Neuronal stem cell (in vitro differentiated cells): ENCODE results near the gene COL9A2.
"Not testable (repeated sequence)": the region's sequence is repeated elsewhere in the genome, so short reads cannot be mapped to it uniquely, and the experiment has no call there.

ENCODE experiments used
- DNase-seq: peaks from one replicate; pipeline ENCODE4 v3.0.0-alpha.2; 2013; ENCODE audit warnings: low spot score
- H2AFZ ChIP-seq: one replicate; pipeline ENCODE4 v1.6.1; 2013; ENCODE audit warnings: mild to moderate bottlenecking, low read length, inconsistent platforms
- H2AK5ac ChIP-seq: 2 replicates; pipeline ENCODE4 v1.6.1; 2013; ENCODE audit warnings: low read depth, mild to moderate bottlenecking, inconsistent platforms, low read length, moderate library complexity, mixed read lengths
- H2BK120ac ChIP-seq: 2 replicates; pipeline ENCODE4 v1.6.1; 2013; ENCODE audit warnings: low read depth, mild to moderate bottlenecking, inconsistent platforms, low read length, moderate library complexity, mixed read lengths
- H2BK12ac ChIP-seq: one replicate; pipeline ENCODE4 v1.6.1; 2013; ENCODE audit warnings: low read length, inconsistent platforms
- H2BK15ac ChIP-seq: 2 replicates; pipeline ENCODE4 v1.6.1; 2013; ENCODE audit warnings: mild to moderate bottlenecking, low read length, inconsistent platforms, mixed read lengths
- H2BK5ac ChIP-seq: one replicate; pipeline ENCODE4 v1.6.1; 2013; ENCODE audit warnings: inconsistent platforms, mild to moderate bottlenecking, low read length, moderate library complexity
- H3K14ac ChIP-seq: one replicate; pipeline ENCODE4 v1.6.1; 2013; ENCODE audit warnings: low read length, inconsistent platforms
- H3K18ac ChIP-seq: 2 replicates; pipeline ENCODE4 v1.6.1; 2013; ENCODE audit warnings: low read length, inconsistent platforms
- H3K23ac ChIP-seq: 2 replicates; pipeline ENCODE4 v1.6.1; 2013; ENCODE audit warnings: low read depth, mild to moderate bottlenecking, mixed read lengths, low read length, inconsistent platforms; ENCODE audit not compliant: poor library complexity
- H3K27ac ChIP-seq: replicated peaks from 3 replicates; pipeline ENCODE4 v1.5.1; 2013; ENCODE audit warnings: low read length, inconsistent platforms
- H3K27me3 ChIP-seq, 3 experiments: 2 replicates each; pipeline ENCODE4 v1.6.1; 2013; ENCODE audit warnings: low read length in 3 of 3, mild to moderate bottlenecking in 2 of 3, inconsistent platforms in 1 of 3, low read depth in 1 of 3, mixed read lengths in 1 of 3, moderate library complexity in 1 of 3; ENCODE audit not compliant: control insufficient read depth in 3 of 3, insufficient read depth in 3 of 3
- H3K36me3 ChIP-seq, 2 donors: replicated peaks in 1 of 2; 2 replicates each; pipeline ENCODE4 v1.6.1; 2013; ENCODE audit warnings: low read length in 2 of 2; ENCODE audit not compliant: control insufficient read depth in 2 of 2, insufficient read depth in 2 of 2
- H3K4ac ChIP-seq: 2 replicates; pipeline ENCODE4 v1.6.1; 2013; ENCODE audit warnings: inconsistent platforms, mild to moderate bottlenecking, low read length, moderate library complexity
- H3K4me1 ChIP-seq, 2 donors: 1 replicate in 1 of 2; 2 replicates in 1 of 2; pipeline ENCODE4 v1.6.1; 2013; ENCODE audit warnings: low read length in 2 of 2, low read depth in 1 of 2; ENCODE audit not compliant: control insufficient read depth in 2 of 2, insufficient read depth in 1 of 2
- H3K4me2 ChIP-seq: one replicate; pipeline ENCODE4 v1.6.1; 2013; ENCODE audit warnings: mild to moderate bottlenecking, low read length, inconsistent platforms; ENCODE audit not compliant: insufficient read depth, poor library complexity, severe bottlenecking
- H3K4me3 ChIP-seq, 2 donors: 2 replicates each; pipeline ENCODE4 v1.5.1; 2013; ENCODE audit warnings: low read length in 2 of 2, mild to moderate bottlenecking in 2 of 2, inconsistent platforms in 1 of 2, moderate library complexity in 1 of 2
- H3K79me1 ChIP-seq: one replicate; pipeline ENCODE4 v1.6.1; 2013; ENCODE audit warnings: low read depth, mild to moderate bottlenecking, inconsistent platforms, low read length, moderate library complexity
- H3K9ac ChIP-seq: one replicate; pipeline ENCODE4 v1.6.1; 2013; ENCODE audit warnings: mild to moderate bottlenecking, low read depth, low read length, inconsistent platforms; ENCODE audit not compliant: poor library complexity
- H3K9me3 ChIP-seq, 2 donors: replicated peaks in 1 of 2; 2 replicates each; pipeline versions ENCODE3 to v1.6.1; 2013; ENCODE audit warnings: low read length in 2 of 2, mild to moderate bottlenecking in 2 of 2, inconsistent platforms in 1 of 2, low read depth in 1 of 2, mixed read lengths in 1 of 2, moderate library complexity in 1 of 2; ENCODE audit not compliant: control insufficient read depth in 2 of 2, insufficient read depth in 1 of 2
- H4K8ac ChIP-seq: one replicate; pipeline ENCODE4 v1.6.1; 2013; ENCODE audit warnings: low read depth, mild to moderate bottlenecking, inconsistent platforms, low read length, moderate library complexity
- H4K91ac ChIP-seq: one replicate; pipeline ENCODE4 v1.6.1; 2013; ENCODE audit warnings: low read length, low read depth, mild to moderate bottlenecking, inconsistent platforms; ENCODE audit not compliant: poor library complexity
- WGBS, 2 donors: extraction: QIAGEN DNeasy Blood & Tissue Kit; methylation state at CpG; one replicate each; pipeline ENCODE4 v1.1.7; 2013; ENCODE audit warnings: missing lambda C conversion rate in 2 of 2, mixed read lengths in 1 of 2; ENCODE audit not compliant: insufficient read length in 2 of 2, insufficient replicate concordance in 1 of 2; ENCODE audit errors: extremely low coverage in 2 of 2; 5-methylcytosine and 5-hydroxymethylcytosine counted together

The COL9A2 gene

GRCh38 chr1:40344597-40344996, 27.5 kb upstream of the COL9A2 start:
- H2BK120ac ChIP-seq = no peak overlapping the region
- no peak overlapping the region for H3K4me2 ChIP-seq
- no peaks in the 10 kb centered on the region for H3K36me3 ChIP-seq
- H3K18ac ChIP-seq = no peak overlapping the region
- no peak overlapping the region for H4K8ac ChIP-seq
- no peak overlapping the region for H3K9ac ChIP-seq
- H3K27ac ChIP-seq = no peak overlapping the region
- H2AK5ac ChIP-seq = no peak overlapping the region
- no peak overlapping the region for H4K91ac ChIP-seq
- H3K9me3 ChIP-seq = no peaks in the 10 kb centered on the region
- H2BK5ac ChIP-seq = no peak overlapping the region
- H3K4ac ChIP-seq = no peak overlapping the region
- no peak overlapping the region for H3K14ac ChIP-seq
- H2AFZ ChIP-seq = peak overlapping the region; percentile 56
- no CpG with 5 or more reads among the region's 6 CpGs for WGBS, 2 donors
- no peak overlapping the region for H3K4me3 ChIP-seq
- H2BK15ac ChIP-seq = no peak overlapping the region
- no peak overlapping the region for H3K23ac ChIP-seq
- no peaks in the 10 kb centered on the region for H3K79me1 ChIP-seq
- DNase-seq = no peak
- no peaks in the 10 kb centered on the region for H3K27me3 ChIP-seq
- H2BK12ac ChIP-seq = no peak overlapping the region
- H3K4me1 ChIP-seq = no peaks in the 10 kb centered on the region

GRCh38 chr1:40342381-40342717, 25.3 kb upstream of the COL9A2 start:
- not testable (repeated sequence) for H4K91ac ChIP-seq, H3K36me3 ChIP-seq, H2BK15ac ChIP-seq, H3K18ac ChIP-seq, H3K4me3 ChIP-seq, H3K79me1 ChIP-seq, H3K14ac ChIP-seq, H2BK5ac ChIP-seq, H2BK120ac ChIP-seq, H3K4ac ChIP-seq, H3K9me3 ChIP-seq, H3K4me2 ChIP-seq, DNase-seq, H3K27ac ChIP-seq, H3K27me3 ChIP-seq, H4K8ac ChIP-seq, H2AFZ ChIP-seq, H2BK12ac ChIP-seq, H3K23ac ChIP-seq, H3K4me1 ChIP-seq, H3K9ac ChIP-seq, H2AK5ac ChIP-seq
- no CpG with 5 or more reads among the region's 3 CpGs for WGBS, 2 donors

GRCh38 chr1:40341491-40342380, 24.6 kb upstream of the COL9A2 start:
- Histone ChIP-seq H3K4ac (no peak overlapping the region), H2BK12ac (no peak overlapping the region), H2BK15ac (no peak overlapping the region), H3K79me1 (no peaks in the 10 kb centered on the region), H2BK120ac (no peak overlapping the region), H3K4me3 (no peak overlapping the region), H2AK5ac (no peak overlapping the region), H3K14ac (no peak overlapping the region), H3K23ac (no peak overlapping the region), H3K9ac (no peak overlapping the region), H3K18ac (no peak overlapping the region), H2AFZ (no peak overlapping the region), H4K8ac (no peak overlapping the region), H3K27ac (no peak overlapping the region), H4K91ac (no peak overlapping the region), H3K36me3 (no peaks in the 10 kb centered on the region), H3K9me3 (no peaks in the 10 kb centered on the region), H3K4me1 (no peaks in the 10 kb centered on the region), H3K4me2 (no peak overlapping the region), H3K27me3 (no peaks in the 10 kb centered on the region), H2BK5ac (no peak overlapping the region)
- no peak for DNase-seq
- no CpG with 5 or more reads among the region's 6 CpGs for whole genome bisulfite sequencing, 2 donors

GRCh38 chr1:40339420-40340323, 22.6 kb upstream of the COL9A2 start:
- Histone ChIP-seq H3K23ac (no peak overlapping the region), H3K27me3 (no peaks in the 10 kb centered on the region), H3K4me2 (no peak overlapping the region), H3K27ac (no peak overlapping the region), H2AFZ (peak overlapping the region; percentile 36), H3K4me3 (peak overlapping the region in 1 of 2 donors; percentile 25), H3K79me1 (no peaks in the 10 kb centered on the region), H2BK120ac (no peak overlapping the region), H3K9me3 (no peaks in the 10 kb centered on the region), H4K8ac (no peak overlapping the region), H3K9ac (no peak overlapping the region), H4K91ac (no peak overlapping the region), H3K4me1 (no peaks in the 10 kb centered on the region), H3K4ac (no peak overlapping the region), H3K18ac (no peak overlapping the region), H2BK5ac (no peak overlapping the region), H2AK5ac (no peak overlapping the region), H3K14ac (no peak overlapping the region), H3K36me3 (no peaks in the 10 kb centered on the region), H2BK12ac (no peak overlapping the region), H2BK15ac (no peak overlapping the region)
- no CpG with 5 or more reads among the region's 6 CpGs for WGBS, 2 donors
- DNase-seq = no peak
